HFFc6 (cell line): ENCODE results near the gene TBX1. TPM values are rescaled to one million over a fixed set of nuclear protein-coding genes. Genes with fewer than 3 reads are reported as not detected.

ENCODE experiments used
- DNase-seq: peaks from one replicate; pipeline ENCODE4 v3.0.0-alpha.2; 2018
- H3K27ac Mint-ChIP-seq: 2 replicates; pipeline ENCODE4 v1.8.0; 2020; ENCODE audit warnings: mild to moderate bottlenecking, mixed read lengths
- H3K27me3 Mint-ChIP-seq: 2 replicates; pipeline ENCODE4 v1.8.0; 2021; ENCODE audit warnings: mild to moderate bottlenecking, moderate library complexity, mixed read lengths; ENCODE audit not compliant: insufficient read depth
- H3K36me3 Mint-ChIP-seq: 2 replicates; pipeline ENCODE4 v1.8.0; 2021; ENCODE audit warnings: low read depth, mixed read lengths
- H3K4me1 Mint-ChIP-seq: 2 replicates; pipeline ENCODE4 v1.8.0; 2020; ENCODE audit warnings: low read depth, mixed read lengths
- H3K4me3 Mint-ChIP-seq: 2 replicates; pipeline ENCODE4 v1.8.0; 2020; ENCODE audit warnings: mild to moderate bottlenecking, moderate library complexity, mixed read lengths
- H3K9me3 Mint-ChIP-seq: 2 replicates; pipeline ENCODE4 v1.8.0; 2020; ENCODE audit warnings: mild to moderate bottlenecking, mixed read lengths
- CTCF ChIP-seq: fragments of 200-600 bp; sonication (generic); IDR thresholded peaks from 2 replicates; pipeline ENCODE4 v1.5.0; 2021; ENCODE audit warnings: antibody characterized with exemption, mild to moderate bottlenecking
- total RNA-seq, 6 experiments: library from RNA; stranded (reverse); fragmentation: NEBNext Ultra II Directional; extraction: Animal tissue kit (Norgen Biotek cat#: 25700); gene quantifications; 2 replicates in 1 of 6; 3 replicates in 5 of 6; pipeline ENCODE4 v1.2.3, GENCODE V29; 2021

TBX1 gene
- total RNA-seq, 6 experiments from 2014 or later: 0.14 to 1.1 (median 0.73) TPM; not detected in 1

DNA sequence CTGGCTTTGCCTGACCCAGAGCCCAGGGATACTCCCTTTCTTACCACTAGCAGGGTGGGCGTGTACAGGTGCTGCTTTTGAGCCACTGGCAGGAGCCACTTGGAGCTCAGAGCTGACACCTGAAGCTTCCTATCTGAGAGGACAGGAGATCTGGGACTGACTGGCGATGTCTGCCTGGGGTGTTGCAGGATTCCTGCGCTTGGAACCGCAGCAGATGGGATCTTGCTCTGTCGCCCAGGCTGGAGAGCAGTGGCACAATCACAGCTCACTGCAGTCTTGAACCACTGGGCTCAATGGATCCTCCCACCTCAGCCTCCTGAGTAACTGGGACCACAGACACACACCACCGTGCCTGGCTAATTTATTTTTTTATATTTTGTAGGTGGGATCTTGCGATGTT lies 19.5 kb upstream of the TBX1 start:
- H3K36me3 Mint-ChIP-seq: no peaks in the 10 kb centered on the region
- no peak for TF ChIP-seq CTCF
- no peaks in the 10 kb centered on the region for H3K9me3 Mint-ChIP-seq
- no peaks in the 10 kb centered on the region for H3K4me1 Mint-ChIP-seq
- H3K27ac Mint-ChIP-seq: no peak overlapping the region
- H3K4me3 Mint-ChIP-seq: no peak overlapping the region
- DNase-seq: no peak
- H3K27me3 Mint-ChIP-seq: peaks cover 1% of the 10 kb centered on the region

GRCh38 chr22:19742160-19743066 lies 18.2 kb upstream of the TBX1 start:
- Mint-ChIP-seq H3K27ac (no peak overlapping the region), H3K36me3 (no peaks in the 10 kb centered on the region), H3K27me3 (peaks cover 1% of the 10 kb centered on the region), H3K4me1 (no peaks in the 10 kb centered on the region), H3K4me3 (no peak overlapping the region), H3K9me3 (no peaks in the 10 kb centered on the region)
- DNase-seq: no peak
- no peak for TF ChIP-seq CTCF

DNA sequence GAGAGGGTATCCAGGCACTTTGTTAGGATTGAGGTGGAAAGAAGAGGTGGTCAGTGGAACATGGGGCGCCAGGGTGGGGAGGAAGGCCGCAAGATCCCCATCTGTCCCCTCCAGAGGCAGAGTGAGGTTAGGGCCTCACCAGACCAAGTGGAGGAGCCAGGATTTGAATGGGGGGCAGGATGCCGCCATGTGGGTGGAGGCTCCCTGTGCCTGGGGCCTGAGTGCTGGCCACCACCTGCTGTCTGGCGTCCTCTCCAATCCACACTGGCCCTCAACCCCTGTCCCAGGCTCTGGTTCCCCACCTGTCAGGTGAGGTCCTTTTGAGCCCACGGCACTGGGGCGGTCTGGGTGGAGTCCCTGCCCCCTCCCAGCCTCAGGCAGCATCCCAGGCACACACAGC lies 17.5 kb upstream of the TBX1 start:
- Mint-ChIP-seq H3K4me1 (no peaks in the 10 kb centered on the region), H3K27me3 (peaks cover 1% of the 10 kb centered on the region), H3K36me3 (no peaks in the 10 kb centered on the region), H3K4me3 (no peak overlapping the region), H3K27ac (no peak overlapping the region), H3K9me3 (no peaks in the 10 kb centered on the region)
- no peak for TF ChIP-seq CTCF
- DNase-seq: no peak

- DNase-seq: no peak
- TF ChIP-seq CTCF: no peak
- 0 out of 2 replicates have a peak, but pooled peaks cover under 1% of the 10 kb centered on the region for H3K4me1 Mint-ChIP-seq
These were observed 16.9 kb upstream of the TBX1 start for GRCh38 chr22:19743651-19744050.

GRCh38 chr22:19744350-19745006 lies 16.1 kb upstream of the TBX1 start:
- Mint-ChIP-seq H3K4me3 (no peak overlapping the region), H3K27ac (no peak overlapping the region), H3K27me3 (peaks cover 5% of the 10 kb centered on the region), H3K36me3 (no peaks in the 10 kb centered on the region), H3K9me3 (no peaks in the 10 kb centered on the region), H3K4me1 (peaks cover 6% of the 10 kb centered on the region; the same call in 1 of the 2 replicates)
- no peak for DNase-seq
- no peak for TF ChIP-seq CTCF

More at GRCh38 chr22:19743651-19744050, 16.9 kb upstream of the TBX1 start:
- H3K27ac Mint-ChIP-seq: no peak overlapping the region
- H3K9me3 Mint-ChIP-seq: no peaks in the 10 kb centered on the region
- no peaks in the 10 kb centered on the region for H3K36me3 Mint-ChIP-seq
- peaks cover 5% of the 10 kb centered on the region for H3K27me3 Mint-ChIP-seq
- H3K4me3 Mint-ChIP-seq: no peak overlapping the region
